Measurements from ENCODE around the gene CFAP53.

DNA sequence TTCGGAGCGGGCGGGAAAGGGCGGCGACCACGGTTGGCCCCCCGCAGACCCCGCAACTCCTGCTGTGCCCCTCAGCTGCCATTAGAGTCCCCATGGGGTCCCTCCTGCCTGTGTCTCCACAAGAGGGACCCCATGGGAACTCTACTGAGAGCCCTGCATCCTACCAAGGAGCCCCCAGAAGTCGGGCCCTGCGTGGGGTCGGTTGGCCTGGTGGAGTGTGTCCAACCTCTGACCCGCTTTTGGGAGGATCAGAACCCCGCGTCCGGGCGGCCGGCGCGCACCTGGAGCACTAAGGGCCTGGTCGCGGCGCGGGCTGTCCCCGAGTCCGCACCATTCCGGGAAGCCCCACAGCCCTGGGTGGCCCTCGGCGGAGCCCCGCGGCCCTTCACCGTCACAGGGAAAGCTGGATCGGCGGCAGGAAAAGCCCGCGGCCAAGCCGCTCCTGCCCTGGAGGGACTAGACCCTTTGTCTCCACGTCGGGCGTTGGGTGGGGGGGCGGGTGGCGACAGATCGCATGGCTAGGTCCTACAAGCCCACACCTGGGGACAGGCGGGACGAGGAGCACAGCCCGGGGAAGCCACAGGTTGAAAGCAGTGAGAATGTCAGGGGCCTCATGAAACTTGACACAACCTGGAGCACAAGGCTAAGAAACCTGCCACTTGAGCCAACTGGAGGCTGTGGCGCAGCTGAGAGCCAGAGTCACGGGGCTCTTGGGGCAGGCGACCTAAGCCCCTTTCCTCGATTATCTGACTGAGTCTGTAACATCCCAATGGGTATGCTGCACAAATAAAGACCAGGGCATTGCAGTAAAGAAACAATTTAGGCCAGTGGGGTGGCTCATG is 32.4 kb upstream of the CFAP53 start:
- TF ChIP-seq POLR2A (IDR thresholded peaks at IDR 0.05; ENCODE audit: low read depth) = no peak
- TF ChIP-seq, protein P1, sequence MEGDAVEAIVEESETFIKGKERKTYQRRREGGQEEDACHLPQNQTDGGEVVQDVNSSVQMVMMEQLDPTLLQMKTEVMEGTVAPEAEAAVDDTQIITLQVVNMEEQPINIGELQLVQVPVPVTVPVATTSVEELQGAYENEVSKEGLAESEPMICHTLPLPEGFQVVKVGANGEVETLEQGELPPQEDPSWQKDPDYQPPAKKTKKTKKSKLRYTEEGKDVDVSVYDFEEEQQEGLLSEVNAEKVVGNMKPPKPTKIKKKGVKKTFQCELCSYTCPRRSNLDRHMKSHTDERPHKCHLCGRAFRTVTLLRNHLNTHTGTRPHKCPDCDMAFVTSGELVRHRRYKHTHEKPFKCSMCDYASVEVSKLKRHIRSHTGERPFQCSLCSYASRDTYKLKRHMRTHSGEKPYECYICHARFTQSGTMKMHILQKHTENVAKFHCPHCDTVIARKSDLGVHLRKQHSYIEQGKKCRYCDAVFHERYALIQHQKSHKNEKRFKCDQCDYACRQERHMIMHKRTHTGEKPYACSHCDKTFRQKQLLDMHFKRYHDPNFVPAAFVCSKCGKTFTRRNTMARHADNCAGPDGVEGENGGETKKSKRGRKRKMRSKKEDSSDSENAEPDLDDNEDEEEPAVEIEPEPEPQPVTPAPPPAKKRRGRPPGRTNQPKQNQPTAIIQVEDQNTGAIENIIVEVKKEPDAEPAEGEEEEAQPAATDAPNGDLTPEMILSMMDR (IDR thresholded peaks at IDR 0.05) = no peak
- no peak for TF ChIP-seq EP300 (IDR thresholded peaks at IDR 0.05)
